Transverse colon (tissue), 4 donors: ENCODE results near the gene RPL10.

Experiments
- POLR2A ChIP-seq: fragments of 450-650 bp; IDR thresholded peaks from one replicate; pipeline ENCODE4 v1.6.1; 2016; ENCODE audit warnings: antibody characterized with exemption, mild to moderate bottlenecking, moderate library complexity
- POLR2AphosphoS5 ChIP-seq, 3 donors: sonication (generic); formaldehyde crosslinking; IDR thresholded peaks; one replicate each; pipeline ENCODE4 v1.6.1; 2016; ENCODE audit warnings: antibody characterized with exemption in 3 of 3
- TF ChIP-seq, protein P1 (sequence below), 5 experiments: fragments of 200-600 bp in 3 of 5; fragments of 450-650 bp in 2 of 5; sonication (generic) in 3 of 5; IDR thresholded peaks; 1 replicate in 2 of 5; 2 replicates in 3 of 5; pipeline ENCODE4 v1.5.1; 2016 to 2017; ENCODE audit warnings: antibody characterized with exemption in 5 of 5, inconsistent platforms in 3 of 5, mild to moderate bottlenecking in 2 of 5, moderate library complexity in 1 of 5

DNA sequence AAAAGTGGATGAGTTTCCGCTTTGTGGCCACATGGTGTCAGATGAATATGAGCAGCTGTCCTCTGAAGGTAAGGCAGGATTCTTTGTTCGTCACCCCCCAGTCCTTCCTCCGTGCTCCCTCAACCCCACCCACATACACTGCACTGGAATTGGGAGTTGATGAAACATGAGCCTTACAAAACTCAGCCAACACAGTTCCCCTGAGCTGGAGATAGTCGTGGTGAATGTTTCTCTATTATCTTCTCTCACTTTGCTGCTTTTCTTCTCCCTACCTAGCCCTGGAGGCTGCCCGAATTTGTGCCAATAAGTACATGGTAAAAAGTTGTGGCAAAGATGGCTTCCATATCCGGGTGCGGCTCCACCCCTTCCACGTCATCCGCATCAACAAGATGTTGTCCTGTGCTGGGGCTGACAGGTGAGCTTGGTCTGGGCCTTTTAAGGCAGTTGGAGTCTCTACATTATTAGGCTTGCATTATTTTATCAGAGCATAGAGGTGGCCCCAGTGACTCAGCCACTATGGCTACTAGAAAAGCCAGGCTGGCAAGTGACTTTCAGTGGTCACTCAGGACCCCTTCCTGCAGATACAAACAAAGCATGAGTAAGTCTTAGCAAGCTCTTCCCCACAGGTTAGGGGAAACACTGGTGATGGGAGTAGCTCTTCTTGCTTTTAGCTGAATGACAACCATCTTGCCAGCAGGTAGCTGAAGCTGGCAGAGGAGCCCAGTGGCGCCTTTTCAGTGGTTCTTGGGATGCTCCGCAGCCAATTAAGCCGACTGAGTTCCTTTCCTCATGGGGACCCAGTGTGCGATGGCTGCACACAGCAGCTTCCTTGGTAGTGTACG, 1.6 kb downstream of the RPL10 start:
- TF ChIP-seq, protein P1, sequence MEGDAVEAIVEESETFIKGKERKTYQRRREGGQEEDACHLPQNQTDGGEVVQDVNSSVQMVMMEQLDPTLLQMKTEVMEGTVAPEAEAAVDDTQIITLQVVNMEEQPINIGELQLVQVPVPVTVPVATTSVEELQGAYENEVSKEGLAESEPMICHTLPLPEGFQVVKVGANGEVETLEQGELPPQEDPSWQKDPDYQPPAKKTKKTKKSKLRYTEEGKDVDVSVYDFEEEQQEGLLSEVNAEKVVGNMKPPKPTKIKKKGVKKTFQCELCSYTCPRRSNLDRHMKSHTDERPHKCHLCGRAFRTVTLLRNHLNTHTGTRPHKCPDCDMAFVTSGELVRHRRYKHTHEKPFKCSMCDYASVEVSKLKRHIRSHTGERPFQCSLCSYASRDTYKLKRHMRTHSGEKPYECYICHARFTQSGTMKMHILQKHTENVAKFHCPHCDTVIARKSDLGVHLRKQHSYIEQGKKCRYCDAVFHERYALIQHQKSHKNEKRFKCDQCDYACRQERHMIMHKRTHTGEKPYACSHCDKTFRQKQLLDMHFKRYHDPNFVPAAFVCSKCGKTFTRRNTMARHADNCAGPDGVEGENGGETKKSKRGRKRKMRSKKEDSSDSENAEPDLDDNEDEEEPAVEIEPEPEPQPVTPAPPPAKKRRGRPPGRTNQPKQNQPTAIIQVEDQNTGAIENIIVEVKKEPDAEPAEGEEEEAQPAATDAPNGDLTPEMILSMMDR (IDR thresholded peaks at IDR 0.05) = no peak
- no peak for TF ChIP-seq POLR2A
- TF ChIP-seq POLR2AphosphoS5 (IDR thresholded peaks at IDR 0.05) = no peak
